ENCODE data around the gene SEMA6D.

DNA sequence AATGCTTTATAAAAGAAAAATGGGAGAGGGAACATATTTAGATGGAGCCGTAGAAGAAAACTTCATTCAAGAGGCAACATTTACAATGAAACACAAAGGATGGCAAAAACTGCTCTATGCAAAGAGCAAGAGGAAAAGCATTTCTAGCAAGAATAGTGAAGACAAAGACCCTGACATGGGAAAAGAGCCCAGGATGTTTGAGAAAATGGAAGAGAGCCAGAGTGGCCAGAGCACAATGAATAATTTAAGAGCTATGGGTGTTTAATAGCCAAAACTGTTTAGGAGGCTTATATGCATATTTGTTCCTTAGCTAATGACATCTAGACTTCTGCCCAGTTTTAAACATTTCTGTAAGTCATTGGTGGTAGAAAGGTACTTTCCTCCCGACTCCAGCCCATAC, 25.4 kb upstream of the SEMA6D start:
- TF ChIP-seq TAF1 (IDR thresholded peaks at IDR 0.05; ENCODE audit: borderline replicate concordance, low read depth, low read length) (no peak), POLR2A (IDR thresholded peaks at IDR 0.05; ENCODE audit: low read depth, low read length) (no peak), HDAC6 (IDR thresholded peaks at IDR 0.05; ENCODE audit: unreplicated experiment) (no peak), RELA (IDR thresholded peaks at IDR 0.05; ENCODE audit: borderline replicate concordance, partially characterized antibody) (no peak), POLR2AphosphoS5 (IDR thresholded peaks at IDR 0.05; ENCODE audit: low read length) (no peak), STAT1 (conservative IDR thresholded peaks at IDR 0.05) (no peak), ZNF24 (IDR thresholded peaks at IDR 0.05) (no peak), HCFC1 (IDR thresholded peaks at IDR 0.05; ENCODE audit: low read length) (no peak), POLR2AphosphoS2 (IDR thresholded peaks at IDR 0.05; ENCODE audit: low read depth, low read length) (no peak)
- TF ChIP-seq, protein P1, sequence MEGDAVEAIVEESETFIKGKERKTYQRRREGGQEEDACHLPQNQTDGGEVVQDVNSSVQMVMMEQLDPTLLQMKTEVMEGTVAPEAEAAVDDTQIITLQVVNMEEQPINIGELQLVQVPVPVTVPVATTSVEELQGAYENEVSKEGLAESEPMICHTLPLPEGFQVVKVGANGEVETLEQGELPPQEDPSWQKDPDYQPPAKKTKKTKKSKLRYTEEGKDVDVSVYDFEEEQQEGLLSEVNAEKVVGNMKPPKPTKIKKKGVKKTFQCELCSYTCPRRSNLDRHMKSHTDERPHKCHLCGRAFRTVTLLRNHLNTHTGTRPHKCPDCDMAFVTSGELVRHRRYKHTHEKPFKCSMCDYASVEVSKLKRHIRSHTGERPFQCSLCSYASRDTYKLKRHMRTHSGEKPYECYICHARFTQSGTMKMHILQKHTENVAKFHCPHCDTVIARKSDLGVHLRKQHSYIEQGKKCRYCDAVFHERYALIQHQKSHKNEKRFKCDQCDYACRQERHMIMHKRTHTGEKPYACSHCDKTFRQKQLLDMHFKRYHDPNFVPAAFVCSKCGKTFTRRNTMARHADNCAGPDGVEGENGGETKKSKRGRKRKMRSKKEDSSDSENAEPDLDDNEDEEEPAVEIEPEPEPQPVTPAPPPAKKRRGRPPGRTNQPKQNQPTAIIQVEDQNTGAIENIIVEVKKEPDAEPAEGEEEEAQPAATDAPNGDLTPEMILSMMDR (IDR thresholded peaks at IDR 0.05 in 2 of 3, conservative IDR thresholded peaks at IDR 0.05 in 1 of 3; ENCODE audit: control insufficient read depth in 2 of 3, extremely low read depth in 1 of 3, insufficient read depth in 1 of 3, low read depth in 3 of 3, low read length in 3 of 3) = no peak
- TF ChIP-seq, protein P2, sequence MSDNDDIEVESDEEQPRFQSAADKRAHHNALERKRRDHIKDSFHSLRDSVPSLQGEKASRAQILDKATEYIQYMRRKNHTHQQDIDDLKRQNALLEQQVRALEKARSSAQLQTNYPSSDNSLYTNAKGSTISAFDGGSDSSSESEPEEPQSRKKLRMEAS (IDR thresholded peaks at IDR 0.05; ENCODE audit: low read depth, low read length) = no peak
